HEK293 (cell line): ENCODE data around the gene LCN2.

Experiments
- CTCF ChIA-PET: fragments of 350-600 bp; formaldehyde crosslinking; extraction: SDS; loops from one replicate; lab custom pipeline; 2021; ENCODE audit warnings: antibody characterized with exemption; lab: Yijun Ruan, JAX
- POLR2A ChIA-PET: fragments of 300-600 bp; formaldehyde crosslinking; extraction: SDS; loops from one replicate; lab custom pipeline; 2020; ENCODE audit warnings: antibody characterized with exemption, inconsistent platforms; lab: Yijun Ruan, JAX
- H3K27ac ChIP-seq: fragments of 200-500 bp; sonication (Bioruptor generic); 2 replicates; pipeline ENCODE4 v1.5.1; 2014; ENCODE audit warnings: low read depth, low read length, control low read depth, inconsistent platforms; ENCODE audit errors: extremely low read depth
- H3K36me3 ChIP-seq, 2 experiments: fragments of 200-500 bp in 1 of 2; sonication (Bioruptor generic) in 1 of 2; 1 replicate in 1 of 2; 2 replicates in 1 of 2; pipeline ENCODE4 v1.5.1; 2014 to 2017; ENCODE audit warnings: inconsistent platforms in 2 of 2, low read length in 2 of 2; ENCODE audit not compliant: control insufficient read depth in 2 of 2, insufficient read depth in 1 of 2
- H3K4me1 ChIP-seq: fragments of 200-500 bp; sonication (Bioruptor generic); 2 replicates; pipeline ENCODE4 v1.5.1; 2014; ENCODE audit warnings: mild to moderate bottlenecking, low read length, inconsistent platforms; ENCODE audit not compliant: control insufficient read depth, insufficient read depth
- H3K4me3 ChIP-seq: 2 replicates; pipeline ENCODE4 v1.5.1; 2011; ENCODE audit warnings: low read depth, mild to moderate bottlenecking, control low read depth, low read length, moderate library complexity
- H3K9me3 ChIP-seq: fragments of 200-500 bp; sonication (Bioruptor generic); 2 replicates; pipeline ENCODE4 v1.5.1; 2014; ENCODE audit warnings: low read depth, low read length, inconsistent platforms; ENCODE audit not compliant: control insufficient read depth, insufficient read depth
- AEBP2 ChIP-seq: fragments of 450-650 bp; formaldehyde crosslinking; IDR thresholded peaks from 2 replicates; pipeline ENCODE4 v1.5.1; 2016; ENCODE audit warnings: missing biosample characterization, missing genetic modification characterization, borderline replicate concordance
- BCL11B ChIP-seq: fragments of 450-650 bp; formaldehyde crosslinking; IDR thresholded peaks from 2 replicates; pipeline ENCODE4 v1.5.1; 2016; ENCODE audit warnings: low read depth, missing biosample characterization, missing genetic modification characterization
- HIC1 ChIP-seq: fragments of 450-650 bp; formaldehyde crosslinking; IDR thresholded peaks from 2 replicates; pipeline ENCODE4 v1.5.1; 2016; ENCODE audit warnings: missing biosample characterization, missing genetic modification characterization
- HOXC10 ChIP-seq: sonication (generic); formaldehyde crosslinking; IDR thresholded peaks from 2 replicates; pipeline ENCODE4 v1.8.1; 2023; ENCODE audit warnings: mild to moderate bottlenecking, missing genetic modification reagents
- KLF16 ChIP-seq: fragments of 450-650 bp; formaldehyde crosslinking; IDR thresholded peaks from 2 replicates; pipeline ENCODE4 v1.5.1; 2017; ENCODE audit warnings: missing biosample characterization, missing genetic modification characterization
- KLF8 ChIP-seq: fragments of 450-650 bp; formaldehyde crosslinking; IDR thresholded peaks from 2 replicates; pipeline ENCODE4 v1.5.1; 2016; ENCODE audit warnings: missing biosample characterization, missing genetic modification characterization
- OSR2 ChIP-seq: fragments of 450-650 bp; formaldehyde crosslinking; IDR thresholded peaks from 2 replicates; pipeline ENCODE4 v1.5.1; 2016; ENCODE audit warnings: missing biosample characterization, missing genetic modification characterization
- SALL2 ChIP-seq: fragments of 450-650 bp; formaldehyde crosslinking; IDR thresholded peaks from 2 replicates; pipeline ENCODE4 v1.5.0; 2017; ENCODE audit warnings: missing biosample characterization, mild to moderate bottlenecking, missing genetic modification characterization, borderline replicate concordance
- SP2 ChIP-seq: fragments of 450-650 bp; formaldehyde crosslinking; IDR thresholded peaks from 2 replicates; pipeline ENCODE4 v1.5.1; 2016; ENCODE audit warnings: missing biosample characterization, missing genetic modification characterization
- ZBTB7A ChIP-seq: fragments of 450-650 bp; formaldehyde crosslinking; IDR thresholded peaks from 2 replicates; pipeline ENCODE4 v1.5.1; 2016; ENCODE audit warnings: low read depth, missing biosample characterization, missing genetic modification characterization
- ZNF114 ChIP-seq: fragments of 450-650 bp; formaldehyde crosslinking; IDR thresholded peaks from 2 replicates; pipeline ENCODE4 v1.5.0; 2017; ENCODE audit warnings: missing biosample characterization, missing genetic modification characterization
- ZNF146 ChIP-seq: fragments of 450-650 bp; formaldehyde crosslinking; IDR thresholded peaks from 2 replicates; pipeline ENCODE4 v1.5.1; 2016; ENCODE audit warnings: missing biosample characterization, missing genetic modification characterization
- ZNF148 ChIP-seq: fragments of 450-650 bp; formaldehyde crosslinking; IDR thresholded peaks from 2 replicates; pipeline ENCODE4 v1.5.0; 2017; ENCODE audit warnings: missing biosample characterization, missing genetic modification characterization, borderline replicate concordance
- ZNF423 ChIP-seq: fragments of 450-650 bp; formaldehyde crosslinking; IDR thresholded peaks from 2 replicates; pipeline ENCODE4 v1.5.1; 2016; ENCODE audit warnings: missing biosample characterization, missing genetic modification characterization
- ZNF433 ChIP-seq: fragments of 450-650 bp; formaldehyde crosslinking; IDR thresholded peaks from 2 replicates; pipeline ENCODE4 v1.5.1; 2016; ENCODE audit warnings: missing biosample characterization, missing genetic modification characterization, low read depth
- ZNF518A ChIP-seq: fragments of 450-650 bp; formaldehyde crosslinking; conservative IDR thresholded peaks from 2 replicates; pipeline ENCODE4 v1.5.1; 2016; ENCODE audit warnings: low read depth, missing biosample characterization, missing genetic modification characterization
- ZNF529 ChIP-seq: fragments of 450-650 bp; formaldehyde crosslinking; IDR thresholded peaks from 2 replicates; pipeline ENCODE4 v1.5.1; 2017; ENCODE audit warnings: missing genetic modification characterization, missing biosample characterization; ENCODE audit not compliant: insufficient replicate concordance
- ZNF555 ChIP-seq: fragments of 450-650 bp; formaldehyde crosslinking; conservative IDR thresholded peaks from 2 replicates; pipeline ENCODE4 v1.5.1; 2017; ENCODE audit warnings: missing biosample characterization, mild to moderate bottlenecking, missing genetic modification characterization, inconsistent platforms
- ZNF585B ChIP-seq: fragments of 450-650 bp; formaldehyde crosslinking; IDR thresholded peaks from 2 replicates; pipeline ENCODE4 v1.5.1; 2016; ENCODE audit warnings: missing biosample characterization, missing genetic modification characterization
- ZNF645 ChIP-seq: fragments of 450-650 bp; formaldehyde crosslinking; IDR thresholded peaks from 2 replicates; pipeline ENCODE4; 2016; ENCODE audit warnings: missing biosample characterization, missing genetic modification characterization
- ZNF660 ChIP-seq: fragments of 450-650 bp; IDR thresholded peaks from 2 replicates; pipeline ENCODE4 v1.5.1; 2018; ENCODE audit warnings: missing biosample characterization, mild to moderate bottlenecking, missing genetic modification characterization
- ZNF677 ChIP-seq: fragments of 450-650 bp; IDR thresholded peaks from 2 replicates; pipeline ENCODE4 v1.5.0; 2018; ENCODE audit warnings: missing biosample characterization, mild to moderate bottlenecking, missing genetic modification characterization, moderate library complexity
- ZNF701 ChIP-seq: fragments of 450-650 bp; formaldehyde crosslinking; IDR thresholded peaks from 2 replicates; pipeline ENCODE4 v1.5.1; 2016; ENCODE audit warnings: missing biosample characterization, missing genetic modification characterization
- ZNF830 ChIP-seq: fragments of 450-650 bp; IDR thresholded peaks from 2 replicates; pipeline ENCODE4 v1.5.0; 2018; ENCODE audit warnings: missing biosample characterization, missing genetic modification characterization, low read depth, mild to moderate bottlenecking, moderate library complexity

Gene LCN2

GRCh38 chr9:128127990-128128835 lies 21.0 kb upstream of the LCN2 start:
- Histone ChIP-seq H3K4me3 (peak overlapping the region; percentile 83), H3K4me1 (no peaks in the 10 kb centered on the region), H3K27ac (peak overlapping the region; percentile 85), H3K9me3 (no peaks in the 10 kb centered on the region), H3K36me3 (peaks cover 0 to 26% of the 10 kb centered on the region in 2 experiments; a peak in 2 of 3 replicates)
- ChIA-PET CTCF (interaction anchor here (0.6 to 2.5 kb wide), 9 partner anchors 8 to 109 kb away, joined by 3 to 15 read pairs (median 4); no protein-coding TSS in a partner anchor), POLR2A (interaction anchor here (0.6 to 1.9 kb wide), 12 partner anchors 8 to 186 kb away, joined by 3 to 13 read pairs (median 4); partner anchors contain the start of genes BBLN, GOLGA2, NAIF1 and SWI5)
- TF ChIP-seq ZNF701 (tag by site-specific recombination) (no peak), ZNF660 (tag by site-specific recombination) (no peak; the same call in 1 of the 2 replicates), SP2 (tag by site-specific recombination) (peak; percentile 82), BCL11B (tag by site-specific recombination) (peak; percentile 7; the same call in 1 of the 2 replicates), ZNF433 (tag by site-specific recombination) (no peak), ZNF146 (no peak), ZNF555 (tag by site-specific recombination) (no peak), HOXC10 (CRISPR knock-in tag) (no peak), OSR2 (tag by site-specific recombination) (no peak), ZNF677 (no peak), ZNF518A (tag by site-specific recombination) (no peak), SALL2 (no peak), ZNF148 (tag by site-specific recombination) (no peak), AEBP2 (tag by site-specific recombination) (no peak), HIC1 (tag by site-specific recombination) (peak; percentile 85), ZNF529 (tag by site-specific recombination) (no peak), KLF16 (tag by site-specific recombination) (peak; percentile 90), ZBTB7A (tag by site-specific recombination) (no peak), ZNF423 (tag by site-specific recombination) (0 out of 2 replicates have a peak, but pooled peaks have one; percentile 6), ZNF585B (tag by site-specific recombination) (no peak), ZNF830 (no peak), ZNF114 (tag by site-specific recombination) (no peak), KLF8 (tag by site-specific recombination) (peak; percentile 73), ZNF645 (no peak)
